Spleen (tissue), 11 donors: ENCODE data around the gene PAQR4. TPM values are rescaled to one million over a fixed set of nuclear protein-coding genes. Genes with fewer than 3 reads are reported as not detected.

Experiments
- DNase-seq: peaks from one replicate; pipeline ENCODE4 v3.0.0-alpha.2; 2020
- H3K27ac ChIP-seq, 8 donors: fragments of 200-600 bp; sonication (generic) in 7 of 8; 1 replicate in 4 of 8; 2 replicates in 4 of 8; pipeline versions ENCODE4 v1.5.0 to v1.8.0; 2016 to 2021; ENCODE audit warnings: inconsistent platforms in 4 of 8, mild to moderate bottlenecking in 4 of 8, moderate library complexity in 1 of 8
- H3K27me3 ChIP-seq, 7 donors: fragments of 200-600 bp; sonication (generic) in 6 of 7; replicated peaks in 1 of 7; 1 replicate in 4 of 7; 2 replicates in 3 of 7; pipeline versions ENCODE4 v1.5.0 to v1.8.0; 2016 to 2021; ENCODE audit warnings: inconsistent platforms in 3 of 7, mild to moderate bottlenecking in 1 of 7
- H3K36me3 ChIP-seq, 6 donors: fragments of 200-600 bp; sonication (generic) in 5 of 6; 1 replicate in 4 of 6; 2 replicates in 2 of 6; pipeline versions ENCODE4 v1.5.0 to v1.8.0; 2016 to 2021; ENCODE audit warnings: inconsistent platforms in 2 of 6
- H3K4me1 ChIP-seq, 6 donors: fragments of 200-600 bp; sonication (generic) in 5 of 6; 1 replicate in 3 of 6; 2 replicates in 3 of 6; pipeline versions ENCODE4 v1.5.0 to v1.8.0; 2016 to 2021; ENCODE audit warnings: inconsistent platforms in 3 of 6
- H3K4me3 ChIP-seq, 8 donors: fragments of 200-600 bp; sonication (generic) in 7 of 8; 1 replicate in 4 of 8; 2 replicates in 4 of 8; pipeline versions ENCODE4 v1.5.0 to v1.8.0; 2016 to 2021; ENCODE audit warnings: inconsistent platforms in 4 of 8, mild to moderate bottlenecking in 4 of 8, moderate library complexity in 2 of 8
- H3K9me3 ChIP-seq, 8 donors: fragments of 200-600 bp; sonication (generic) in 7 of 8; 1 replicate in 4 of 8; 2 replicates in 4 of 8; pipeline versions ENCODE4 v1.5.0 to v1.8.0; 2016 to 2021; ENCODE audit warnings: inconsistent platforms in 4 of 8
- POLR2A ChIP-seq, 3 donors: fragments of 450-650 bp; IDR thresholded peaks; one replicate each; pipeline ENCODE4 v1.5.1; 2017; ENCODE audit warnings: antibody characterized with exemption in 3 of 3, mild to moderate bottlenecking in 1 of 3
- POLR2AphosphoS5 ChIP-seq, 3 donors: sonication (generic); formaldehyde crosslinking; IDR thresholded peaks; one replicate each; pipeline ENCODE4 v1.5.1; 2017; ENCODE audit warnings: antibody characterized with exemption in 3 of 3
- WGBS, 5 donors: extraction: QIAGEN DNeasy Blood & Tissue Kit in 3 of 5; methylation state at CpG; one replicate each; pipeline versions ENCODE4 v1.1.5 to v1.1.7; 2013 to 2018; 5-methylcytosine and 5-hydroxymethylcytosine counted together
- intact Hi-C: fragments of 100-400 bp; cut with DNase I; formaldehyde crosslinking; loops from one replicate; pipeline ENCODE4 v1.15.0; 2023; ENCODE audit warnings: low total_unique reads
- polyA plus RNA-seq, 3 donors: library from polyadenylated mRNA; stranded (reverse); fragments of 200-250 nt; gene quantifications; one replicate each; pipeline ENCODE4 v1.2.1, GENCODE V29; 2013
- total RNA-seq, 7 donors: library from RNA; depleted of rRNA in 3 of 7; stranded (reverse); fragments of >200 nt in 3 of 7; fragmentation: NEBNext Ultra II Directional in 4 of 7; extraction: Animal tissue kit (Norgen Biotek cat#: 25700) in 4 of 7; gene quantifications; one replicate each; pipeline versions ENCODE4 v1.1.0 to v1.2.1, GENCODE V29; 2016 to 2021
- TF ChIP-seq, protein P1 (sequence below), 11 experiments: fragments of 200-600 bp in 7 of 11; fragments of 450-650 bp in 4 of 11; sonication (generic) in 4 of 11; IDR thresholded peaks in 8 of 11; conservative IDR thresholded peaks in 3 of 11; 1 replicate in 7 of 11; 2 replicates in 4 of 11; pipeline versions ENCODE4 v1.4.0 to v1.8.0; 2016 to 2021; ENCODE audit warnings: antibody characterized with exemption in 11 of 11, inconsistent platforms in 4 of 11, mild to moderate bottlenecking in 1 of 11
- donor health status: healthy with polysubstance abuse.
- donor health status: DM: no; HTN: no; CAD: no; lungs with moderate emphysema.
- donor health status: DM: no; HTN: no; CAD: no.
- donor health status: Bipolar disorder and iron deficiency.
- donor health status: healthy.
- donor health status: DM: no; HTN: no; CAD: no.
- donor health status: DM: yes; HTN: yes; CAD: no.

Gene PAQR4
- total and polyA plus RNA-seq, 10 donors = 2.1 to 9.0 (median 6.3) TPM

DNA sequence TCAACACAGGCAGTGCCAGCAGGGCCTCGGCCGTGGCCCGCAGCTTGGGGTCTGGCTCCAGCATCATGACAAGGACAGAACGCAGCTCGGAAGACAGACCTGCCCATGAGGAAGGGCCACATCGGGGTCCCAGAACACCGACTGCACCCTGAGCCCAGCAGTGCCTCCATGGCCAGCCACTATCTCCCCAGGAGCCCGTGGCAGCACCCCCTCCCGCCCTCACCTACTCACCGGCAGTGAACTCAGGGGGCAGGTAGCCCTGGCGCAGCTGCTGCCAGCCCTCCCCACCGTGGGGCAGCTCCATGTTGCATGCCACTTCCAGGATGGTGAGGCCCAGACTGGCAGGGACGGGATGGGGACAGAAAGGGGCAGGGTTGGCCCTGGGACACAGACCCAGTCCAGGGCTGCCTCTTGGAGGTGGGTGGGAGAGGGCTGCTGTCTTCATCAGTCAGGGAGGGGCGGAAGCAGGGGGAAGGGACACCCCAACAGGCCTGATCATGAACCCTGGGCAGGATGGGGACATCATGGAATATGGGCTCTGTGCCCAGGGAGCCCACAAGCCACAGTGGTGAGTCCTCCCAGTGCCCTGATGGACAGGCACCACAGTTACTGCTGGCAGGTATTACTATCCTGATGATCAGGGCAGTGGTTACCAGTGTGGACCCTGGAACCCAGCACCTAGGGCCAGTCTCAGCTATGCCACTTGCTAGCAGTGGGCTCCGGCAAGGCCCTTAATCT is 5.3 kb downstream of the PAQR4 start:
- DNase-seq = no peak
- TF ChIP-seq, protein P1, sequence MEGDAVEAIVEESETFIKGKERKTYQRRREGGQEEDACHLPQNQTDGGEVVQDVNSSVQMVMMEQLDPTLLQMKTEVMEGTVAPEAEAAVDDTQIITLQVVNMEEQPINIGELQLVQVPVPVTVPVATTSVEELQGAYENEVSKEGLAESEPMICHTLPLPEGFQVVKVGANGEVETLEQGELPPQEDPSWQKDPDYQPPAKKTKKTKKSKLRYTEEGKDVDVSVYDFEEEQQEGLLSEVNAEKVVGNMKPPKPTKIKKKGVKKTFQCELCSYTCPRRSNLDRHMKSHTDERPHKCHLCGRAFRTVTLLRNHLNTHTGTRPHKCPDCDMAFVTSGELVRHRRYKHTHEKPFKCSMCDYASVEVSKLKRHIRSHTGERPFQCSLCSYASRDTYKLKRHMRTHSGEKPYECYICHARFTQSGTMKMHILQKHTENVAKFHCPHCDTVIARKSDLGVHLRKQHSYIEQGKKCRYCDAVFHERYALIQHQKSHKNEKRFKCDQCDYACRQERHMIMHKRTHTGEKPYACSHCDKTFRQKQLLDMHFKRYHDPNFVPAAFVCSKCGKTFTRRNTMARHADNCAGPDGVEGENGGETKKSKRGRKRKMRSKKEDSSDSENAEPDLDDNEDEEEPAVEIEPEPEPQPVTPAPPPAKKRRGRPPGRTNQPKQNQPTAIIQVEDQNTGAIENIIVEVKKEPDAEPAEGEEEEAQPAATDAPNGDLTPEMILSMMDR (IDR thresholded peaks at IDR 0.05 in 8 of 11, conservative IDR thresholded peaks at IDR 0.05 in 3 of 11) = no peak
- no peak for TF ChIP-seq POLR2AphosphoS5 (IDR thresholded peaks at IDR 0.05)
- no peak for TF ChIP-seq POLR2A (IDR thresholded peaks at IDR 0.05)
- Histone ChIP-seq H3K36me3 (peaks cover 0 to 65% (median 0%) of the 10 kb centered on the region in 6 donors), H3K4me3 (no peak overlapping the region), H3K4me1 (peaks cover 4 to 30% (median 20%) of the 10 kb centered on the region in 6 donors), H3K27ac (no peak overlapping the region), H3K9me3 (no peaks in the 10 kb centered on the region), H3K27me3 (peaks cover 0 to 17% (median 2%) of the 10 kb centered on the region in 7 donors)
- 85 to 96% (median 92%) methylated on average over 8 to 15 of the region's 15 CpGs for WGBS, 5 donors
- intact Hi-C loops = no loop called here

DNA sequence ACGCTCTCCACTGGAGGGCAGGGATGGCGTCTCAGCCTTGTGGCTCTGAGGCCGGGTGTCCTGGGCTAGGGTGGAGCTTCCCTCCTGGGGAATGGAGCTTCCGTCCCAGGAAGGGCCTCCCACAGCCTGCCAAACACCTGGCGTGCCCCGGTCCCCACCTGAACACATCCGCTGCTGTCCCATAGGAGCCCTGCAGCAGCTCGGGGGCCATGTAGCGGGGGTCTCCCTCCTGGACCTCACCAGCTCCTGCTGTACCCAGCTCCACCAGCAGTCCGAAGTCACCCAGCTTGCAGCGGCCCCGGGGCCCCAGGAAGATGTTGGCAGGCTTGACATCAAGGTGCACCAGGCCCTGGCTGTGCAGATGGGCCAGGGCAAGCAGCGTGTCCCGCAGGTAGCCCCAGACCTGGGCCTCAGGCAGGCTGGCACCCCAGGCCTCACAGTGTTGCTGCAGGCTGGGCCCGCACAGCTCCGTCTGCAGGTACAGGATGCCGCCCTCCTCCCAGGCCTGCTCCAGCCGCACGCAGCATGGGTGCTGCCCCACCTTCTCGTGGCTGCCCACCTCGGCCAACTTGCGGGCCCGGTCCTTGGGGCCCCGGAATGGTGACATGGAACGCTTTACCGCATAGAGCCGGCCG is 6.1 kb downstream of the PAQR4 start:
- DNase-seq = no peak
- H3K27ac ChIP-seq = no peak overlapping the region
- H3K9me3 ChIP-seq = no peaks in the 10 kb centered on the region
- peaks cover 0 to 16% (median 5%) of the 10 kb centered on the region in 7 donors for H3K27me3 ChIP-seq
- no peak overlapping the region for H3K4me3 ChIP-seq
- TF ChIP-seq POLR2AphosphoS5 (IDR thresholded peaks at IDR 0.05) = no peak
- no peak for TF ChIP-seq POLR2A (IDR thresholded peaks at IDR 0.05)
- TF ChIP-seq, protein P1 (IDR thresholded peaks at IDR 0.05 in 8 of 11, conservative IDR thresholded peaks at IDR 0.05 in 3 of 11) = no peak
- intact Hi-C loops = no loop called here
- WGBS, 5 donors = 94 to 97% (median 96%) methylated on average over 11 to 28 of the region's 28 CpGs
- H3K36me3 ChIP-seq = peaks cover 0 to 65% (median 0%) of the 10 kb centered on the region in 6 donors
- H3K4me1 ChIP-seq = peaks cover 2 to 30% (median 20%) of the 10 kb centered on the region in 6 donors

DNA sequence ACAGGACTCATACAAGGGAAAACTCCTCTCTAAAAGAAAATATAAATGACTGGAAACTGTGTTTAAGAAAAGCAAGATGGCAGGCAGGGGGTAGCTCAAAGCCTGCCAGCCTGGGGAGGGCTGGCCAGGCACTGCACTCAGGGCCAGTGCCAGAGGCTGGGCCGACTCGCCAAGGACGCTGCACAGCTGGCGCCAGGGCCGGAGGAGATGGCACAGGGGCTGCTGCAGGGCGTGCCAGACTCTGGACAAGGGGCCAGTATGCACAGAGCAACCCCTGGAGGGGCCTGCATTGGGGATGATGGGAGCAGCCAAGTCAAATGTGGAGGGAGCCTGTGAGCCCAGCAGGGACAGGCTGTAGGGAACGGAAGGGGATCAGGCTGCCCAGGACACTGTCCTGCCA is 7.1 kb downstream of the PAQR4 start:
- Histone ChIP-seq H3K27ac (no peak overlapping the region), H3K9me3 (no peaks in the 10 kb centered on the region), H3K27me3 (peaks cover 0 to 13% (median 5%) of the 10 kb centered on the region in 7 donors), H3K4me1 (peaks cover 5 to 29% (median 19%) of the 10 kb centered on the region in 6 donors), H3K36me3 (peaks cover 0 to 65% (median 0%) of the 10 kb centered on the region in 6 donors), H3K4me3 (no peak overlapping the region)
- TF ChIP-seq POLR2AphosphoS5 (IDR thresholded peaks at IDR 0.05) = no peak
- intact Hi-C loops = no loop called here
- 89 to 94% (median 93%) methylated on average over 7 of the region's 7 CpGs for WGBS, 5 donors
- DNase-seq = no peak

DNA sequence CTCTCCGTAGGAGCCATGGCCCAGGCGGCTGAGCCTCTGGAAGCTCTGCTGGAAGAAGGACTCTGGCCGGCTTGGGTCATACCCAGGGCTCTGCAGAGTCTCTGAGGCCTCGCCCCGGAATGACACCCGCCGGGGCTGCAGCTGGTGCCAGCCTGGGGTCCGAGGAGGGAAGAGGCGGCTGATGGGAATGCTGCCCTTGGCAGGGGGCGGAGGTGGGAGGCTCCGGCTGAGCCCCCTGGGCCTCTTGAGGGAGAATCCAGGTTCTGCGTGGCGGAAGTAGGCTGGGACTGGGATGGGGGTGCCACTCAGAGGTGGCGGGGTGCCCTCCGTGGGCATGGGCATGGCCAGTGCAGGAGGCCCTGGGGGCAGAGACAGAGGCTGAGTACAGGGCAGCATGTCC is 7.5 kb downstream of the PAQR4 start:
- intact Hi-C loops = no loop called here
- H3K9me3 ChIP-seq = no peaks in the 10 kb centered on the region
- no peak overlapping the region for H3K4me3 ChIP-seq
- peaks cover 6 to 29% (median 21%) of the 10 kb centered on the region in 6 donors for H3K4me1 ChIP-seq
- 85 to 99% (median 95%) methylated on average over 10 to 15 of the region's 15 CpGs for WGBS, 5 donors
- H3K27me3 ChIP-seq = peaks cover 0 to 13% (median 5%) of the 10 kb centered on the region in 7 donors
- peaks cover 0 to 61% (median 0%) of the 10 kb centered on the region in 6 donors for H3K36me3 ChIP-seq
- H3K27ac ChIP-seq = no peak overlapping the region
- DNase-seq = no peak
- TF ChIP-seq POLR2A (IDR thresholded peaks at IDR 0.05) (no peak), POLR2AphosphoS5 (IDR thresholded peaks at IDR 0.05) (no peak)
- TF ChIP-seq, protein P1 (IDR thresholded peaks at IDR 0.05 in 8 of 11, conservative IDR thresholded peaks at IDR 0.05 in 3 of 11) = no peak
